HepG2 (cell line): ENCODE measurements around the gene CITED2. TPM values are rescaled to one million over a fixed set of nuclear protein-coding genes. Genes with fewer than 3 reads are reported as not detected.

Experiments used
- ATAC-seq: fragments of 200-7000 bp; cut with Tn5 transposase; 3 replicates; pipeline ENCODE4 v1.9.1; 2020; ENCODE audit warnings: mild to moderate bottlenecking, moderate library complexity
- BruUV-seq: library from RNA; stranded (reverse); fragments of 400-500 nt; replicated peaks from 2 replicates; lab custom pipeline; 2021; lab: Mats Ljungman, UMichigan
- CTCF ChIA-PET: fragments of 300-600 bp; formaldehyde crosslinking; extraction: SDS; loops from one replicate; lab custom pipeline; 2021; ENCODE audit warnings: low total read pairs, inconsistent platforms, low intra/inter-chr PET ratio; lab: Yijun Ruan, JAX
- POLR2A ChIA-PET: fragments of 350-600 bp; sonication (Branson Sonifier 250); formaldehyde crosslinking; loops from one replicate; lab custom pipeline; 2020; ENCODE audit warnings: antibody characterized with exemption, inconsistent platforms; lab: Yijun Ruan, JAX
- DNase-seq: peaks from one replicate; pipeline ENCODE4 v3.0.0-alpha.2; 2015; ENCODE audit warnings: low spot score
- FAIRE-seq: peaks from 3 replicates; lab custom pipeline; 2011; peaks lifted over from hg19 to GRCh38; lab: Jason Lieb, UNC
- H2AFZ ChIP-seq: one replicate; pipeline ENCODE4 v1.6.1; 2011; ENCODE audit warnings: low read length, inconsistent platforms
- H3K27ac ChIP-seq: fragments of 300-600 bp; 3 replicates; pipeline ENCODE4 v1.8.0; 2011; ENCODE audit warnings: mixed run types, mild to moderate bottlenecking, mixed read lengths, low read length, inconsistent platforms; ENCODE audit not compliant: insufficient read depth; ENCODE audit errors: extremely low read length
- H3K27me3 ChIP-seq, 2 experiments: fragments of 200-600 bp in 1 of 2; 2 replicates in 1 of 2; 3 replicates in 1 of 2; pipeline versions ENCODE4 v1.6.0 to v1.8.0; 2011; ENCODE audit warnings: low read length in 2 of 2, mild to moderate bottlenecking in 2 of 2, moderate library complexity in 2 of 2, inconsistent platforms in 1 of 2; ENCODE audit not compliant: insufficient read depth in 2 of 2, control insufficient read depth in 1 of 2
- H3K36me3 ChIP-seq, 2 experiments: fragments of 200-600 bp in 1 of 2; replicated peaks in 1 of 2; 2 replicates in 1 of 2; 3 replicates in 1 of 2; pipeline versions ENCODE4 v1.5.1 to v1.8.0; 2011; ENCODE audit warnings: low read length in 2 of 2, inconsistent platforms in 1 of 2; ENCODE audit not compliant: insufficient read depth in 2 of 2, control insufficient read depth in 1 of 2
- H3K4me1 ChIP-seq: 2 replicates; pipeline ENCODE4 v1.5.1; 2012; ENCODE audit warnings: low read length, inconsistent platforms; ENCODE audit not compliant: insufficient read depth
- H3K4me2 ChIP-seq: 2 replicates; pipeline ENCODE4 v1.6.0; 2011; ENCODE audit warnings: low read depth, low read length, inconsistent platforms
- H3K4me3 ChIP-seq, 3 experiments: fragments of 200-600 bp in 1 of 3; sonication (generic), shearing (Covaris generic) in 1 of 3; replicated peaks in 1 of 3; 2 replicates each; pipeline ENCODE4 v1.5.1; 2011 to 2016; ENCODE audit warnings: low read length in 3 of 3, inconsistent platforms in 2 of 3, low read depth in 2 of 3, mild to moderate bottlenecking in 2 of 3, control low read depth in 1 of 3, mixed read lengths in 1 of 3; ENCODE audit not compliant: insufficient read depth in 1 of 3
- H3K79me2 ChIP-seq: one replicate; pipeline ENCODE4 v1.6.1; 2011; ENCODE audit warnings: low read length, inconsistent platforms; ENCODE audit not compliant: insufficient read depth
- H3K9ac ChIP-seq: 2 replicates; pipeline ENCODE4 v1.6.0; 2011; ENCODE audit warnings: mild to moderate bottlenecking, low read depth, low read length, inconsistent platforms; ENCODE audit not compliant: insufficient read depth
- H3K9me3 ChIP-seq: 2 replicates; pipeline ENCODE4 v1.5.1; 2012; ENCODE audit warnings: mild to moderate bottlenecking, low read length
- H4K20me1 ChIP-seq: 2 replicates; pipeline ENCODE4 v1.6.0; 2011; ENCODE audit warnings: inconsistent platforms, mild to moderate bottlenecking, low read length, moderate library complexity; ENCODE audit not compliant: insufficient read depth
- CEBPB ChIP-seq: IDR thresholded peaks from 2 replicates; pipeline ENCODE4 v1.6.1; 2011; ENCODE audit warnings: low read depth, low read length, improper control_type of control experiment, borderline replicate concordance
- CENPT ChIP-seq: sonication (generic); formaldehyde crosslinking; IDR thresholded peaks from 2 replicates; pipeline ENCODE4 v1.8.0; 2022; ENCODE audit warnings: low read depth, mild to moderate bottlenecking, moderate library complexity, missing genetic modification reagents
- CHD2 ChIP-seq: IDR thresholded peaks from 2 replicates; pipeline ENCODE4 v1.6.1; 2011; ENCODE audit warnings: low read depth, low read length, improper control_type of control experiment
- ERF ChIP-seq: IDR thresholded peaks from 2 replicates; pipeline ENCODE4 v1.6.1; 2018; ENCODE audit warnings: missing biosample characterization, missing genetic modification reagents
- TBP ChIP-seq: sonication (generic); formaldehyde crosslinking; IDR thresholded peaks from 2 replicates; pipeline ENCODE4 v1.5.0; 2020; ENCODE audit warnings: missing genetic modification reagents
- ZNF761 ChIP-seq: sonication (generic); formaldehyde crosslinking; conservative IDR thresholded peaks from 2 replicates; pipeline ENCODE4 v1.4.0; 2020; ENCODE audit warnings: mild to moderate bottlenecking, missing genetic modification reagents
- WGBS: methylation state at CpG from one replicate; pipeline ENCODE4 v1.1.6; 2017; ENCODE audit warnings: low lambda C conversion rate; 5-methylcytosine and 5-hydroxymethylcytosine counted together
- in situ Hi-C: cut with HindIII; loops from 2 replicates; pipeline ENCODE4 v1.10.0; 2017; ENCODE audit warnings: low pct_unique_long_range_greater_than_20kb; ENCODE audit not compliant: extremely low pct_ligation_motif_present
- intact Hi-C: fragments of 100-400 bp; cut with micrococcal nuclease; formaldehyde crosslinking; loops from one replicate; pipeline ENCODE4 v1.10.0; 2022; ENCODE audit not compliant: unreplicated experiment
- polyA plus RNA-seq, 8 experiments: library from polyadenylated mRNA; depleted of rRNA in 3 of 8; stranded (reverse) in 7 of 8; unstranded in 1 of 8; fragments of >200 nt; fragmentation: Illumina TruSeq in 4 of 8; extraction: Trizol in 4 of 8; gene quantifications; 2 replicates each; pipeline versions ENCODE4 v1.2.1 to v1.2.3, GENCODE V29; 2011 to 2016; ENCODE audit warnings: low read depth in 4 of 8, missing spikeins in 1 of 8, mixed read lengths in 1 of 8; ENCODE audit not compliant: insufficient read depth in 1 of 8
- total RNA-seq, 5 experiments: library from RNA; depleted of rRNA; stranded (reverse); fragments of >200 nt; fragmentation: Illumina TruSeq; extraction: Trizol; gene quantifications; 2 replicates each; pipeline ENCODE4 v1.2.3, GENCODE V29; 2016; ENCODE audit warnings: low read depth in 1 of 5
- TF ChIP-seq, protein P1 (sequence below): sonication (generic); formaldehyde crosslinking; IDR thresholded peaks from 2 replicates; pipeline ENCODE4 v1.4.0; 2020; ENCODE audit warnings: missing genetic modification reagents, mild to moderate bottlenecking, borderline replicate concordance
- TF ChIP-seq, protein P2 (sequence below): sonication (generic); formaldehyde crosslinking; conservative IDR thresholded peaks from 2 replicates; pipeline ENCODE4 v1.8.0; 2022; ENCODE audit warnings: mild to moderate bottlenecking, moderate library complexity, missing genetic modification reagents
- TF ChIP-seq, protein P3 (sequence below): sonication (generic); formaldehyde crosslinking; IDR thresholded peaks from 2 replicates; pipeline ENCODE4 v1.5.0; 2020; ENCODE audit warnings: missing genetic modification reagents
- TF ChIP-seq, protein P4 (sequence below): sonication (generic); formaldehyde crosslinking; IDR thresholded peaks from 2 replicates; pipeline ENCODE4 v1.9.0; 2022; ENCODE audit warnings: missing genetic modification reagents, mild to moderate bottlenecking, borderline replicate concordance
- TF ChIP-seq, protein P5 (sequence below): sonication (generic); formaldehyde crosslinking; IDR thresholded peaks from 2 replicates; pipeline ENCODE4 v1.4.0; 2020; ENCODE audit warnings: missing genetic modification reagents
- TF ChIP-seq, protein P6 (sequence below): IDR thresholded peaks from 2 replicates; pipeline ENCODE4 v1.6.1; 2016; ENCODE audit warnings: missing genetic modification reagents, missing compliant biosample characterization

Gene CITED2
- total and polyA plus RNA-seq, 2 of the 13 experiments (the other 11 are each of a cell fraction or from before 2014, with no cell fraction given), result 17.6 to 57.2 TPM

DNA sequence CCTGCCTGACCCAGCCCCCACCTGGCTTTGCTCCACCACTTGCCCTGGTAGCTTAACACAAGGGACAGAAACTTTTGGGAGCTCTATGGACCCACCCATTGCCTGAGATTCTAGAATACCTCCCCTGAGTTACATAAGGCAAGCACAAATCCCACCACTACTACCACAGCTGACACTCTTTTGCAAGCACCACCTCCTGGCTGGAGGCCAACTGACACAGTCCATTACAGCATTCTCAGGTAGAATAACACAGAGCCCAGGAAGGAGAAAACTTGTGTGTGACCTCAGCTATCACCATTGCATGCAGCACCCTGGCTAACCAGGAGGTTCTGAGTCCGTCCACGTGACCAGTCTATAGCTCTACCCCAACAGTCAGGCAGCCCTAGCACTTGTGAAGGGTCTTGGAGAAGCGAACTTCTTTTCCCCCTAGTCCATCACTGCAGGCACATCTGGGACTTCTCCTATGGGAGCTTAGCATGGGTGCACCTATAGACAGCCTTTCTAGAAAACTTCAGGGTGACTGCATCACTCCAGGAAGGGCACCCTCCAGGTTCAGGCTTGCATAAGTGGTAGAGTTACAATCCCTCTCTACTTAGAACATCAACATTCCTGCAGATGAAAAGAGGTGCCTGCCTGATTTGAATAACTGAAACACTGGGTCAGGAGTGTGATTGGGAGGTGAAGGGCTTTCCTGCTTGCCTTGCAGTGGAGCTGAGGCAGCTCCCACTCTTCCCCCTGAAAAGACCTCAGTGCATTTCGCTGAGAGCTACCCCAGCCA lies 30.1 kb downstream of the CITED2 start:
- Histone ChIP-seq H3K9ac (no peak overlapping the region), H3K4me3 (no peak overlapping the region), H3K4me1 (no peaks in the 10 kb centered on the region), H3K27ac (no peak overlapping the region), H3K9me3 (no peaks in the 10 kb centered on the region), H3K27me3 (no peaks in the 10 kb centered on the region; a peak in 1 of 5 replicates), H4K20me1 (no peaks in the 10 kb centered on the region), H3K79me2 (no peaks in the 10 kb centered on the region), H2AFZ (no peak overlapping the region), H3K36me3 (no peaks in the 10 kb centered on the region), H3K4me2 (no peak overlapping the region)
- no peak for DNase-seq
- FAIRE-seq, result no peak
- intact Hi-C loops (no loop called here), in situ Hi-C loops (no loop called here)
- TF ChIP-seq, protein P1, sequence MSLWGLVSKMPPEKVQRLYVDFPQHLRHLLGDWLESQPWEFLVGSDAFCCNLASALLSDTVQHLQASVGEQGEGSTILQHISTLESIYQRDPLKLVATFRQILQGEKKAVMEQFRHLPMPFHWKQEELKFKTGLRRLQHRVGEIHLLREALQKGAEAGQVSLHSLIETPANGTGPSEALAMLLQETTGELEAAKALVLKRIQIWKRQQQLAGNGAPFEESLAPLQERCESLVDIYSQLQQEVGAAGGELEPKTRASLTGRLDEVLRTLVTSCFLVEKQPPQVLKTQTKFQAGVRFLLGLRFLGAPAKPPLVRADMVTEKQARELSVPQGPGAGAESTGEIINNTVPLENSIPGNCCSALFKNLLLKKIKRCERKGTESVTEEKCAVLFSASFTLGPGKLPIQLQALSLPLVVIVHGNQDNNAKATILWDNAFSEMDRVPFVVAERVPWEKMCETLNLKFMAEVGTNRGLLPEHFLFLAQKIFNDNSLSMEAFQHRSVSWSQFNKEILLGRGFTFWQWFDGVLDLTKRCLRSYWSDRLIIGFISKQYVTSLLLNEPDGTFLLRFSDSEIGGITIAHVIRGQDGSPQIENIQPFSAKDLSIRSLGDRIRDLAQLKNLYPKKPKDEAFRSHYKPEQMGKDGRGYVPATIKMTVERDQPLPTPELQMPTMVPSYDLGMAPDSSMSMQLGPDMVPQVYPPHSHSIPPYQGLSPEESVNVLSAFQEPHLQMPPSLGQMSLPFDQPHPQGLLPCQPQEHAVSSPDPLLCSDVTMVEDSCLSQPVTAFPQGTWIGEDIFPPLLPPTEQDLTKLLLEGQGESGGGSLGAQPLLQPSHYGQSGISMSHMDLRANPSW (CRISPR knock-in tag), result no peak
- no peak for TF ChIP-seq CHD2
- no peak for TF ChIP-seq ZNF761 (CRISPR knock-in tag)
- TF ChIP-seq, protein P2, sequence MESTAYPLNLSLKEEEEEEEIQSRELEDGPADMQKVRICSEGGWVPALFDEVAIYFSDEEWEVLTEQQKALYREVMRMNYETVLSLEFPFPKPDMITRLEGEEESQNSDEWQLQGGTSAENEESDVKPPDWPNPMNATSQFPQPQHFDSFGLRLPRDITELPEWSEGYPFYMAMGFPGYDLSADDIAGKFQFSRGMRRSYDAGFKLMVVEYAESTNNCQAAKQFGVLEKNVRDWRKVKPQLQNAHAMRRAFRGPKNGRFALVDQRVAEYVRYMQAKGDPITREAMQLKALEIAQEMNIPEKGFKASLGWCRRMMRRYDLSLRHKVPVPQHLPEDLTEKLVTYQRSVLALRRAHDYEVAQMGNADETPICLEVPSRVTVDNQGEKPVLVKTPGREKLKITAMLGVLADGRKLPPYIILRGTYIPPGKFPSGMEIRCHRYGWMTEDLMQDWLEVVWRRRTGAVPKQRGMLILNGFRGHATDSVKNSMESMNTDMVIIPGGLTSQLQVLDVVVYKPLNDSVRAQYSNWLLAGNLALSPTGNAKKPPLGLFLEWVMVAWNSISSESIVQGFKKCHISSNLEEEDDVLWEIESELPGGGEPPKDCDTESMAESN (CRISPR knock-in tag), result no peak
- TF ChIP-seq CENPT (CRISPR knock-in tag), result no peak
- TF ChIP-seq CEBPB, result no peak
- TF ChIP-seq, protein P3, sequence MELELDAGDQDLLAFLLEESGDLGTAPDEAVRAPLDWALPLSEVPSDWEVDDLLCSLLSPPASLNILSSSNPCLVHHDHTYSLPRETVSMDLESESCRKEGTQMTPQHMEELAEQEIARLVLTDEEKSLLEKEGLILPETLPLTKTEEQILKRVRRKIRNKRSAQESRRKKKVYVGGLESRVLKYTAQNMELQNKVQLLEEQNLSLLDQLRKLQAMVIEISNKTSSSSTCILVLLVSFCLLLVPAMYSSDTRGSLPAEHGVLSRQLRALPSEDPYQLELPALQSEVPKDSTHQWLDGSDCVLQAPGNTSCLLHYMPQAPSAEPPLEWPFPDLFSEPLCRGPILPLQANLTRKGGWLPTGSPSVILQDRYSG (CRISPR knock-in tag), result no peak
- no peak for TF ChIP-seq TBP
- TF ChIP-seq, protein P4, sequence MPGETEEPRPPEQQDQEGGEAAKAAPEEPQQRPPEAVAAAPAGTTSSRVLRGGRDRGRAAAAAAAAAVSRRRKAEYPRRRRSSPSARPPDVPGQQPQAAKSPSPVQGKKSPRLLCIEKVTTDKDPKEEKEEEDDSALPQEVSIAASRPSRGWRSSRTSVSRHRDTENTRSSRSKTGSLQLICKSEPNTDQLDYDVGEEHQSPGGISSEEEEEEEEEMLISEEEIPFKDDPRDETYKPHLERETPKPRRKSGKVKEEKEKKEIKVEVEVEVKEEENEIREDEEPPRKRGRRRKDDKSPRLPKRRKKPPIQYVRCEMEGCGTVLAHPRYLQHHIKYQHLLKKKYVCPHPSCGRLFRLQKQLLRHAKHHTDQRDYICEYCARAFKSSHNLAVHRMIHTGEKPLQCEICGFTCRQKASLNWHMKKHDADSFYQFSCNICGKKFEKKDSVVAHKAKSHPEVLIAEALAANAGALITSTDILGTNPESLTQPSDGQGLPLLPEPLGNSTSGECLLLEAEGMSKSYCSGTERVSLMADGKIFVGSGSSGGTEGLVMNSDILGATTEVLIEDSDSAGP (CRISPR knock-in tag), result no peak
- TF ChIP-seq, protein P5, sequence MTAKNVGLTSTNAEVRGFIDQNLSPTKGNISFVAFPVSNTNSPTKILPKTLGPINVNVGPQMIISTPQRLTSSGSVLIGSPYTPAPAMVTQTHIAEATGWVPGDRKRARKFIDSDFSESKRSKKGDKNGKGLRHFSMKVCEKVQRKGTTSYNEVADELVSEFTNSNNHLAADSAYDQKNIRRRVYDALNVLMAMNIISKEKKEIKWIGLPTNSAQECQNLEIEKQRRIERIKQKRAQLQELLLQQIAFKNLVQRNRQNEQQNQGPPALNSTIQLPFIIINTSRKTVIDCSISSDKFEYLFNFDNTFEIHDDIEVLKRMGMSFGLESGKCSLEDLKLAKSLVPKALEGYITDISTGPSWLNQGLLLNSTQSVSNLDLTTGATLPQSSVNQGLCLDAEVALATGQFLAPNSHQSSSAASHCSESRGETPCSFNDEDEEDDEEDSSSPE (CRISPR knock-in tag), result no peak
- no peak for TF ChIP-seq ERF (CRISPR knock-in tag)
- TF ChIP-seq, protein P6, sequence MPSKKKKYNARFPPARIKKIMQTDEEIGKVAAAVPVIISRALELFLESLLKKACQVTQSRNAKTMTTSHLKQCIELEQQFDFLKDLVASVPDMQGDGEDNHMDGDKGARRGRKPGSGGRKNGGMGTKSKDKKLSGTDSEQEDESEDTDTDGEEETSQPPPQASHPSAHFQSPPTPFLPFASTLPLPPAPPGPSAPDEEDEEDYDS, result no peak
- CTCF ChIA-PET, result no interaction called here
- BruUV-seq, result no TSS peak
- ATAC-seq, result no peak; the same call in 2 of the 3 replicates
- POLR2A ChIA-PET, result no interaction called here
- WGBS, result 3% methylated on average over 4 of the region's 4 CpGs
